ENCODE measurements around the gene C1orf53. TPM values are rescaled to one million over a fixed set of nuclear protein-coding genes. Genes with fewer than 3 reads are reported as not detected.

The C1orf53 gene
- total RNA-seq, 3 donors from 2014 or later, result 1.1 to 6.8 (median 4.1) TPM

DNA sequence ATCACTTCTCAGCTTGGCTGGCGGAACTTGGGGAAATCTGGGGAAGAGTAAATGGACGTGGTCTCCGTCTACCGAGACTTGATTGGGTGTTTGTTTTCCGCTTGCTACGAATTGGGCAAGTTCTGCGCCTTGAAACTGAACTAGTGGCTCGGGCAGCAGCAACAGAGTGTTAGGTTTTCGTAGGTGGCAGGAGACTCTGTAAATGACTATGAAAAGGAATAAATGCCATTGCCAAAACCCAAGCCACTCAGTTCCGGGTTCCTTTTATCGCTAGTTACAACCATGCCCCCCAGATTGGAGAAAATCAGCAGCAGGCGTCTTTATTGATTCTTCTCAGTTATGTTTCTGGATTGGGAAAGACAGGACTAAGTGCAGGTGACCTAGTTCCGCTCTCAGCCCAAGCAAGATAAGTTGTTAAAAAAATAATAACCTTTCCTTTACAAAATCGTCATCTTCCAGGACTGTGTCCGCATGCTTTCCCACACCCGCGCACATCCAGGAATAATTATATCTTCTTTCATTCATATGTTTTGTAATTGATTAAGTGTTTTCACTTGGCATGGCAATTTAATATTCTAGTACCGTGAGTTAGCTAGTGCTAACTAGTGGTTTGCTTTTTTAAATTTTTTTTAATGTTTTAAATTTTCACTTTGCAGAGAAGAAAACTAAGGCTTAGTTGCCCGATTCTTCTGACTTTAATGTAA is 18.1 kb downstream of the C1orf53 start:
- intact Hi-C loops (cut with DNase I, micrococcal nuclease), result loop anchor here in 1 of 2 donors (10.0 kb wide), 1 partner anchor 396 kb away; no protein-coding TSS in a partner anchor
- H3K4me3 ChIP-seq, result no peak overlapping the region
- ATAC-seq (no peak), DNase-seq (no peak)
- peaks cover 37% of the 10 kb centered on the region for H3K4me1 ChIP-seq (ENCODE audit: low read depth)
- no peaks in the 10 kb centered on the region for H3K9me3 ChIP-seq
- TF ChIP-seq, protein P1, sequence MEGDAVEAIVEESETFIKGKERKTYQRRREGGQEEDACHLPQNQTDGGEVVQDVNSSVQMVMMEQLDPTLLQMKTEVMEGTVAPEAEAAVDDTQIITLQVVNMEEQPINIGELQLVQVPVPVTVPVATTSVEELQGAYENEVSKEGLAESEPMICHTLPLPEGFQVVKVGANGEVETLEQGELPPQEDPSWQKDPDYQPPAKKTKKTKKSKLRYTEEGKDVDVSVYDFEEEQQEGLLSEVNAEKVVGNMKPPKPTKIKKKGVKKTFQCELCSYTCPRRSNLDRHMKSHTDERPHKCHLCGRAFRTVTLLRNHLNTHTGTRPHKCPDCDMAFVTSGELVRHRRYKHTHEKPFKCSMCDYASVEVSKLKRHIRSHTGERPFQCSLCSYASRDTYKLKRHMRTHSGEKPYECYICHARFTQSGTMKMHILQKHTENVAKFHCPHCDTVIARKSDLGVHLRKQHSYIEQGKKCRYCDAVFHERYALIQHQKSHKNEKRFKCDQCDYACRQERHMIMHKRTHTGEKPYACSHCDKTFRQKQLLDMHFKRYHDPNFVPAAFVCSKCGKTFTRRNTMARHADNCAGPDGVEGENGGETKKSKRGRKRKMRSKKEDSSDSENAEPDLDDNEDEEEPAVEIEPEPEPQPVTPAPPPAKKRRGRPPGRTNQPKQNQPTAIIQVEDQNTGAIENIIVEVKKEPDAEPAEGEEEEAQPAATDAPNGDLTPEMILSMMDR (IDR thresholded peaks at IDR 0.05), result no peak
- H3K36me3 ChIP-seq (ENCODE audit: low read depth), result no peaks in the 10 kb centered on the region

DNA sequence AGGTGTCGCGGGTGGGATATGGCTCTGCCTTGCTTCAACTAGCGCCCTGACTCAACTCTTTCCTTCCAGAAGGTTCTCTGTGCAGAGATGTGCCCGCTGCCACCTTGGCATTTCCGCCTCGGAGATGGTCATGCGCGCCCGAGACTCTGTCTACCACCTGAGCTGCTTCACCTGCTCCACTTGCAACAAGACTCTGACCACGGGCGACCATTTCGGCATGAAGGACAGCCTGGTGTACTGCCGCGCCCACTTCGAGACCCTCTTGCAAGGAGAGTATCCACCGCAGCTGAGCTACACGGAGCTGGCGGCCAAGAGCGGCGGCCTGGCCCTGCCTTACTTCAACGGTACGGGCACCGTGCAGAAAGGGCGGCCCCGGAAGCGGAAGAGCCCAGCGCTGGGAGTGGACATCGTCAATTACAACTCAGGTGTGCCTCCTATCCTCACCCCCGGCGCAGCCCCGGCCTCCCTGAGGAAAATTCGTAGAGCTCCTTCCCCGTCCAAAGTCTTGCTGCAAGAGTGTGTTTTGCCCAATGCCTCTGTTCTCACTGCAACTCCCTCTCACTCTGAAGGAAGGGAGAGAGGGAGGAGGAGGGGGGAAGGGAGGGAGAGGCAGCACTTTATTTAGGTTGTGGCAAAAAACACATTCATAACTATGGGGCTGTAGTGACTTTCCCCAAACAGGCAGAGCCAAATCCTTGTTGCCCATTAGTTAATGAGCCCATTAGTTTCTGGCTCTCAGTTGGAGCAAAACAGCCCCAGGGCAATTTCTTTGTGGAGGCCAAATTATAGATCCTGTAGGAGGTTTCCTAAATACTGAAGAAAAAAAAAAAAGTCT is 19.0 kb downstream of the C1orf53 start:
- Histone ChIP-seq H3K36me3 (ENCODE audit: low read depth) (no peaks in the 10 kb centered on the region), H3K4me1 (ENCODE audit: low read depth) (peaks cover 29% of the 10 kb centered on the region), H3K4me3 (no peak overlapping the region), H3K9me3 (no peaks in the 10 kb centered on the region)
- DNase-seq (peak; percentile 72 to 75 (median 74)), ATAC-seq (peak; percentile 88)
- TF ChIP-seq, protein P1 (IDR thresholded peaks at IDR 0.05), result no peak
- intact Hi-C loops (cut with DNase I, micrococcal nuclease), result loop anchor here in 1 of 2 donors (10.0 kb wide), 1 partner anchor 397 kb away; no protein-coding TSS in a partner anchor

DNA sequence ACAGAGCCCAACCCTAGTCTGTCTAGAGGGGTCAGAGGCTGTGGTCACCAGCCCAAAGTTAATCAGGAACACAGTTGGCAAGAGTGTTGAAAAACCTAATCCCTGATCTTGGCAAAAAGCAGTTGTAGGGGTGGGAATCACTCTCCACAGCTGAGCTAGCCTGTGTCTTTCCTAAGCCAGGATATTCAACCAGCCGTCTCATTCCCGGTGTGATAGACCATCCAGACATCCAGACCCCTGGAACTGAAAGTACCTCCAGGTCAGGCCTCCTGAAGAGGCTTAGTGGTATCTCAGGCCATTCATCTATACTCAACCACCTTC is 19.6 kb downstream of the C1orf53 start:
- peaks cover 27% of the 10 kb centered on the region for H3K4me1 ChIP-seq (ENCODE audit: low read depth)
- TF ChIP-seq, protein P1 (IDR thresholded peaks at IDR 0.05), result no peak
- DNase-seq (no peak), ATAC-seq (no peak)
- H3K9me3 ChIP-seq, result no peaks in the 10 kb centered on the region
- intact Hi-C loops (cut with DNase I, micrococcal nuclease), result loop anchor here in 1 of 2 donors (10.0 kb wide), 1 partner anchor 397 kb away; no protein-coding TSS in a partner anchor
- H3K36me3 ChIP-seq (ENCODE audit: low read depth), result no peaks in the 10 kb centered on the region
- no peak overlapping the region for H3K4me3 ChIP-seq

DNA sequence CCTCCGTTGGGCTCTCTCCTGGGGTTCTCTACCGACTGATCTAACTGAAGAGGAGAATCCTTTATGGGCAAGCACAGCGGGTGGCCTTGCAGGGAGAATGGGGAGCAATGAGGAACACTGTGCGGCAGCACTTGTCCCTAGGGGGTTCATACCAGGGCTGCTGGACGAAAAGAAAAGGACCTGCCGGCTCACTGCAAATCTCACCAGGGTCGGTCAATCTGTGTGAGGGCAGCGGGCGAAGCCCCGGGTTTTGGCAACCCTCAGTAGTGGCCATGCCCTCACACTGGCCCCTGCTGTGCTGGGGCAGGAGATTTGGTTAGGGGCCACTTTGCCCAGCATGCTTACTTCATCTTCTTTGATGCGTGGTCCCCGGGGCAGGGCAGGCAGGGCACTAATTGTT is 20.6 kb downstream of the C1orf53 start:
- Histone ChIP-seq H3K4me1 (ENCODE audit: low read depth) (peaks cover 18% of the 10 kb centered on the region), H3K4me3 (no peak overlapping the region), H3K9me3 (no peaks in the 10 kb centered on the region), H3K36me3 (ENCODE audit: low read depth) (no peaks in the 10 kb centered on the region)
- intact Hi-C loops (cut with DNase I, micrococcal nuclease), result loop anchor here in 1 of 2 donors (10.0 kb wide), 1 partner anchor 398 kb away; no protein-coding TSS in a partner anchor
- ATAC-seq, result no peak
- DNase-seq, result no peak
- TF ChIP-seq, protein P1 (IDR thresholded peaks at IDR 0.05), result no peak

DNA sequence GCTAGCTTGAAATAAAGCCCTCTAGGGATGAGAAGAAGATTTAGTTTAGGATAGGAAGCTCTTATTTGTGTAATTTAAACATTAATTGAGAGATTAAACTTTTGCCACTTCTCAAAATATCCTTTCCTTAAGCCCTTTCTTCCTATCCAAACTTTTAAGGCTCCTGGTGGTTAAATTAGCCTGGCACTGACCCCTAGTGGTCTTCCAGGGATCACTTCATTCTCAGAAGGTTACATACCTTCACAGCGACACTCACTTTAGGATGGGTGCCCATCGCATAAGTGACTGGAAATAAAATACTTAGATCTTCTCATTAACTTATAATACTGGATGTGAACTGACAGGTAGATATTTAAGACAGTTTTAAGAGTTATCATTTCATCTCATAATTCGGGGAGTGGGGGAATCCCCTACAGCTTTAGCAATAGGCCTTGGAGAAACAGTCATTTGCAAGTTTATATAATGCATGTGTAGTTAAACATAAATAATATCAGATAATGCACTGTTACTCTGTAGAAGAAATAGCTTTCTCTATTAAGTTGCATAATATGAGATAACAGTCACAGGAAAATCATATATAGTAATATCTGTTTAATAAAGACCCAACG is 22.2 kb downstream of the C1orf53 start:
- Histone ChIP-seq H3K9me3 (no peaks in the 10 kb centered on the region), H3K4me1 (ENCODE audit: low read depth) (peaks cover 11% of the 10 kb centered on the region), H3K36me3 (ENCODE audit: low read depth) (no peaks in the 10 kb centered on the region), H3K4me3 (no peak overlapping the region)
- TF ChIP-seq, protein P1 (IDR thresholded peaks at IDR 0.05), result no peak
- intact Hi-C loops (cut with DNase I, micrococcal nuclease), result loop anchor here in 1 of 2 donors (10.0 kb wide), 1 partner anchor 400 kb away; no protein-coding TSS in a partner anchor
- peak; percentile 64 for ATAC-seq
- peak in 1 of 3 donors; percentile 67 for DNase-seq
